ENCODE data around the gene CTNNA1. TPM values are rescaled to one million over a fixed set of nuclear protein-coding genes. Genes with fewer than 3 reads are reported as not detected.
"Not testable (repeated sequence)": the region's sequence is repeated elsewhere in the genome, so short reads cannot be mapped to it uniquely, and the experiment has no call there.

CTNNA1 gene
- total RNA-seq, 3 donors from 2014 or later = 347 to 457 (median 380) TPM

DNA sequence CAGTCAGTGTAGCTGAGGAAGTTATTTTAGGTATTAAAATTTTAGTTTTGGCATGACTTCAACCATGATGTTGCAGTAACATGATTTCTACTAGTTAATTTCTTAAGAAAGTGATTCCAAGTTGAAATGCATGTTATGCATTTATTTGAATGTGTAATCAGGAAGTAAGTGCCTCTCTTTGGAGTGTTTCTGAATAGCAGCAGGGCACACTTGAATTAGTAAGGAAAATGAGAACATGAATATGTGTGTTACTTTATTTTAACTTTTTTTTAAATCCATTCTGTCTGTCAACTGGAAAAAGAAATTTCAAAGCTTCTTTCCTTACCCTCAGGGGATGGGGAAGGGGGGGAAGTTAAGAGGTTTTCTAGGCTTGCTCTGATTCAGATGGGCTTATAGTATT, 40.4 kb downstream of the CTNNA1 start:
- Histone ChIP-seq H3K36me3 (ENCODE audit: low read depth) (no peaks in the 10 kb centered on the region), H3K9me3 (no peaks in the 10 kb centered on the region), H3K4me3 (no peak overlapping the region), H3K4me1 (ENCODE audit: low read depth) (no peaks in the 10 kb centered on the region)
- intact Hi-C loops (cut with DNase I, micrococcal nuclease) = no loop called here
- DNase-seq (no peak), ATAC-seq (no peak)
- TF ChIP-seq, protein P1, sequence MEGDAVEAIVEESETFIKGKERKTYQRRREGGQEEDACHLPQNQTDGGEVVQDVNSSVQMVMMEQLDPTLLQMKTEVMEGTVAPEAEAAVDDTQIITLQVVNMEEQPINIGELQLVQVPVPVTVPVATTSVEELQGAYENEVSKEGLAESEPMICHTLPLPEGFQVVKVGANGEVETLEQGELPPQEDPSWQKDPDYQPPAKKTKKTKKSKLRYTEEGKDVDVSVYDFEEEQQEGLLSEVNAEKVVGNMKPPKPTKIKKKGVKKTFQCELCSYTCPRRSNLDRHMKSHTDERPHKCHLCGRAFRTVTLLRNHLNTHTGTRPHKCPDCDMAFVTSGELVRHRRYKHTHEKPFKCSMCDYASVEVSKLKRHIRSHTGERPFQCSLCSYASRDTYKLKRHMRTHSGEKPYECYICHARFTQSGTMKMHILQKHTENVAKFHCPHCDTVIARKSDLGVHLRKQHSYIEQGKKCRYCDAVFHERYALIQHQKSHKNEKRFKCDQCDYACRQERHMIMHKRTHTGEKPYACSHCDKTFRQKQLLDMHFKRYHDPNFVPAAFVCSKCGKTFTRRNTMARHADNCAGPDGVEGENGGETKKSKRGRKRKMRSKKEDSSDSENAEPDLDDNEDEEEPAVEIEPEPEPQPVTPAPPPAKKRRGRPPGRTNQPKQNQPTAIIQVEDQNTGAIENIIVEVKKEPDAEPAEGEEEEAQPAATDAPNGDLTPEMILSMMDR (IDR thresholded peaks at IDR 0.05) = no peak

DNA sequence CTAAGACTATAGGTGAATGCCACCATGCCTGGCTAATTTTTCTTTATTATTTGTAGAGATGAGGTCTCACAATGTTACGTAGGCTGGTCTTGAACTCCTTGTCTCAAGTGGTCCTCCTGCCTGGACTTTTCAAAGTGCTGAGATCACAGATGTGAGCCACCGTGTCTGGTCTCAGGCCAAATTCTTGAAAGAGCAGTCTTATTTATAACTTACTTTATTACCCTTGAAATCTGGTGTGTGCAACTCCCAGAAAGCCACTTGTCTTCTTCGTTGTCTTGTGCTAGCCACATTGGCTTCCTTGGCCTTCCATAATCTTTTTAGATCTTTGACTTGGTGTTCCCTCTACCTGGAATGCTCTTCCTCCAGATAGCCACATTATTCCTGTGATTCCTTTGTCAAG, 50.1 kb downstream of the CTNNA1 start:
- H3K4me3 ChIP-seq = no peak overlapping the region
- intact Hi-C loops (cut with DNase I, micrococcal nuclease) = no loop called here
- TF ChIP-seq, protein P1 (IDR thresholded peaks at IDR 0.05) = no peak
- ATAC-seq (no peak), DNase-seq (no peak)
- H3K36me3 ChIP-seq (ENCODE audit: low read depth) = no peaks in the 10 kb centered on the region
- H3K4me1 ChIP-seq (ENCODE audit: low read depth) = no peaks in the 10 kb centered on the region
- H3K9me3 ChIP-seq = no peaks in the 10 kb centered on the region

DNA sequence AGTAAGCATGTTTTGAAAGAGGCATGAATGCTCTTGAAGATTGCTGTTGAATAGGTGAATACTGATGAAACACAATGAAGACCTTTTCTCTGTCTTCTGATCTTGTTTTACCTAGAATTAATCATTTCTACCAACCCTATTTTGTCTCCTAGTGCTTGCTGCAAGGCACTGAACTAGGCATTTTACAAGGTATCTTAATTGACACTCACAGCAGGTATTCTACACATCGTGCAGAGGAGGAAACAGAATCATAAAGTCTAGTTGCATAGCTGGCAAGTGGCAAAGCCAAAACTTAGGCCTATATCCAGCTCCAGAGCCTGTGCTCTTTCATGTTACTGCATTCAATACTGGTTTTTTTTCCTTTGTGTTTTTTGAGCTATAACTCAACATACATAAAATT, 50.7 kb downstream of the CTNNA1 start:
- intact Hi-C loops (cut with DNase I, micrococcal nuclease) = no loop called here
- no peaks in the 10 kb centered on the region for H3K36me3 ChIP-seq (ENCODE audit: low read depth)
- TF ChIP-seq, protein P1 (IDR thresholded peaks at IDR 0.05) = no peak
- DNase-seq (no peak), ATAC-seq (no peak)
- no peaks in the 10 kb centered on the region for H3K9me3 ChIP-seq
- no peaks in the 10 kb centered on the region for H3K4me1 ChIP-seq (ENCODE audit: low read depth)
- no peak overlapping the region for H3K4me3 ChIP-seq

DNA sequence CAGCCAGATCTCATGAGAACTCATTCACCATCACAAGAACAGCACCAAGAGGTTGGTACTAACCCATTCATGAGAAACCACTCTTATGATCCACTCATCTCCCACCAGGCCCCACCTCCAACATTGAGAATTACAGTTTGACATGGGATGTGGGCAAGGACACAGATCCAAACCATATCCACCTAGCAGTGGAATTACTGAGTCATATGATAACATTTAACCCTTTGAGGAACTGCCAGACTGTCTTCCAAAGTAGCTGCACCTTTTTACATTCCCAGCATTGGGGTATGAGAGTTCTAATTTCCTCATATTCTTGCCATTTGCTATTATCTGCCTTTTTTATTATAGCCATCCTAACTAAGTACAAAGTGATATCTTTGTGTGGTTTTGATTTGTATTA, 51.9 kb downstream of the CTNNA1 start:
- TF ChIP-seq, protein P1 (IDR thresholded peaks at IDR 0.05) = no peak
- no peak overlapping the region for H3K4me3 ChIP-seq
- ATAC-seq = no peak
- intact Hi-C loops (cut with DNase I, micrococcal nuclease) = no loop called here
- H3K36me3 ChIP-seq (ENCODE audit: low read depth) = no peaks in the 10 kb centered on the region
- DNase-seq = no peak
- no peaks in the 10 kb centered on the region for H3K4me1 ChIP-seq (ENCODE audit: low read depth)
- no peaks in the 10 kb centered on the region for H3K9me3 ChIP-seq

DNA sequence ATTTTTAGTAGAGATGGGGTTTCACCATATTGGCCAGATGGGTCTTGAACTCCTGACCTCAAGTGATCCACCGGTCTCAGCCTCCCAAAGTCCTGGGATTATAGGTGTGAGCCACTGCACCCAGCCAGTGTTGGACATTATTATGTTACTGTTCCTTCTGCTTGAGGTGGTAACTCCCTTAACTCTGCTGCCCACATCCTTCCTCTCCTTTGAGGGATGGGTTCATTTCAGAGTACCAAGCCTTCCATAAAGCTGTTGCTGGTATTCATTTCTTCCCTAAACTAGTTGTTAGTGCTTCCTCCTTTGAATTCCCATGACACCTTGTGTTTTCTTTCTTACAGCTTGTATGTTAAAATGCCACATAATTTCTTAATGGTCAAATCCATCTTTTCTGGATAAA, 54.0 kb downstream of the CTNNA1 start:
- DNase-seq (no peak), ATAC-seq (no peak)
- H3K9me3 ChIP-seq = no peaks in the 10 kb centered on the region
- intact Hi-C loops (cut with DNase I, micrococcal nuclease) = no loop called here
- no peak overlapping the region for H3K4me3 ChIP-seq
- TF ChIP-seq, protein P1 (IDR thresholded peaks at IDR 0.05) = no peak
- peaks cover 3% of the 10 kb centered on the region for H3K36me3 ChIP-seq (ENCODE audit: low read depth)
- no peaks in the 10 kb centered on the region for H3K4me1 ChIP-seq (ENCODE audit: low read depth)

DNA sequence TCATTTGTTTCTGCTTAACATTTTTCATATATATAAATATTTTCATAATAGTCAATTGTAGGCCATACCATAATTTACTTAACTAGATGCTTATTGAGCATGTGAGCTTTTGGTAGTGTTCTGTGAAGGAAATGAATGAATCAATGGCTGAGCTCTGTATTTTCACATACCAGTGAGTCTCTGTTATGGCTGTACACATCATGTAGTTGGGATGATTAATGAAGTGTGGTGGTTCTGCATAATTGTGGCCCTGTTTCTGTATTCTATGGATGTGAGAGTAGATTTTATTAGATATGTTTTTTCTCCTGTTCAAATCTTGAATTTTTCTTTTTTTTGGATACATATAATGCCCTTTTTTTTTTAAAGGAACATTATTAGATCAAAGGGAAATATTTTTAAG, 56.2 kb downstream of the CTNNA1 start:
- H3K4me3 ChIP-seq = no peak overlapping the region
- ATAC-seq = no peak
- intact Hi-C loops (cut with DNase I, micrococcal nuclease) = no loop called here
- DNase-seq = no peak
- TF ChIP-seq, protein P1 (IDR thresholded peaks at IDR 0.05) = no peak
- H3K9me3 ChIP-seq = no peaks in the 10 kb centered on the region
- H3K36me3 ChIP-seq (ENCODE audit: low read depth) = peaks cover 7% of the 10 kb centered on the region
- H3K4me1 ChIP-seq (ENCODE audit: low read depth) = no peaks in the 10 kb centered on the region

DNA sequence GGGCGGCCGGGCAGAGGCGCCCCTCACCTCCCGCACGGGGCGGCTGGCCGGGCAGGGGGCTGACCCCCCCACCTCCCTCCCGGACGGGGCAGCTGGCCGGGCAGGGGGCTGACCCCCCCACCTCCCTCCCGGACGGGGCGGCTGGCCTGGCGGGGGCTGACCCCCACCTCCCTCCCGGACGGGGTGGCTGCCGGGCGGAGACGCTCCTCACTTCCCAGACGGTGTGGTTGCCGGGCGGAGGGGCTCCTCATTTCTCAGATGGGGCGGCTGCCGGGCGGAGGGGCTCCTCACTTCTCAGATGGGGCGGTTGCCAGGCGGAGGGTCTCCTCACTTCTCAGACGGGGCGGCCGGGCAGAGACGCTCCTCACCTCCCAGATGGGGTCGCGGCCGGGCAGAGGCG, 57.6 kb downstream of the CTNNA1 start:
- intact Hi-C loops (cut with DNase I, micrococcal nuclease); DNase-seq; H3K9me3 ChIP-seq; H3K4me3 ChIP-seq; H3K36me3 ChIP-seq (ENCODE audit: low read depth); ATAC-seq; H3K4me1 ChIP-seq (ENCODE audit: low read depth): not testable (repeated sequence)

All from mucosa of descending colon (tissue), 3 donors.